Lower leg skin (tissue), 4 donors: Measurements from ENCODE around the gene GNPDA2. TPM values are rescaled to one million over a fixed set of nuclear protein-coding genes. Genes with fewer than 3 reads are reported as not detected.

ENCODE experiments used
- DNase-seq, 2 donors: peaks; one replicate each; pipeline ENCODE4 v3.0.0-alpha.2; 2019; ENCODE audit warnings: low spot score in 2 of 2
- H3K4me3 ChIP-seq: fragments of 200-600 bp; sonication (generic); 2 replicates; pipeline ENCODE4 v1.5.1; 2017; ENCODE audit warnings: mild to moderate bottlenecking, low read depth; ENCODE audit not compliant: poor library complexity, severe bottlenecking
- POLR2A ChIP-seq, 2 donors: fragments of 450-650 bp; IDR thresholded peaks; one replicate each; pipeline ENCODE4 v1.6.1; 2016 to 2017; ENCODE audit warnings: antibody characterized with exemption in 2 of 2, mild to moderate bottlenecking in 1 of 2, moderate library complexity in 1 of 2
- WGBS, 2 donors: methylation state at CpG; one replicate each; pipeline ENCODE4 v1.1.5; 2018; 5-methylcytosine and 5-hydroxymethylcytosine counted together
- intact Hi-C: fragments of 100-400 bp; cut with DNase I; formaldehyde crosslinking; loops from one replicate; pipeline ENCODE4 v1.15.0; 2023; ENCODE audit warnings: low total_unique reads
- total RNA-seq, 4 donors: library from RNA; depleted of rRNA; stranded (reverse); fragments of >200 nt; gene quantifications; one replicate each; pipeline ENCODE4 v1.1.0, GENCODE V29; 2016
- TF ChIP-seq, protein P1 (sequence below), 3 donors: fragments of 450-650 bp; IDR thresholded peaks; one replicate each; pipeline ENCODE4 v1.5.1; 2016; ENCODE audit warnings: antibody characterized with exemption in 3 of 3, mild to moderate bottlenecking in 3 of 3, moderate library complexity in 2 of 3

GNPDA2 gene
- total RNA-seq, 4 donors from 2014 or later: 9.4 to 15.6 (median 12.6) TPM

DNA sequence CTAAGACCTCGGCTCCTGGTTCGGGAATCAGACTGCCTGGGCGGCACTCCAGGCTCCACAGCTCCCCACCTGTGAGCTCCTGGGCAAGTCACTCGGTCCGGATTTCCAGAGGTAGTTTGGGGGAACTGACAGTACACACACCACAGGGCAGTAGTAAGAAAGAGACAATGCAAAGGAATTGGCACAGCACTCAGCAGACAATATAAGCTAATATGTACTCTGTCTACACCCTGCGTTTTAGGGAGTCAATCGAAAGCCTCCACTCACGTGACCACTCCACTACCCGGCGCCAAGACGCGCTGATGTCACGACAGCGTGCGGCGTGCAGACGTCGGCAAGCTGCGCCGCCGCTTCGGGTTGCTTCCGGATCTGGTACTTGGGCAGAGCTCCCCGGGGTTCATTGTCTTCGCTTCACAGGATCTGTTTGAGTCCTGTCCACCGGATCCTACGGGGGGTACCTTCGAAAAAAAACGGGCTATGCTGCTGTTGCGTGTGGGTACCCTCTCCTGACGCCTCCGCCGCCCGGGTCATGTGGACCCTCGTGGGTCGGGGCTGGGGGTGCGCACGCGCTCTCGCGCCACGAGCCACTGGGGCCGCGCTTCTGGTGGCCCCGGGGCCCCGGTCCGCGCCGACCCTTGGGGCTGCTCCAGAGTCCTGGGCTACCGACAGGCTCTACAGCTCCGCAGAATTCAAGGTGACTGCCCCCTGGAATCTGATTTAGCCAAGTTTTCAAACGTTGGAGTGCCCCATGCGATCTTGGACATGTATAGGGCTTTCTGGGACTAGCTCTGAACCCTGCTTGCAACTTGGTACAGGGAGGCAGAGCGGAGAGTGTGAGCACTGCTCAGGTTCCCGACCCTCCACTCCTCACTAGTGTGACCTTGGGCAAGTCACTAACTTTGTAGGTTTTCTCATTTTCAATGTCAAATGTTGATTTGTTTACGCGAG lies 48.0 kb downstream of the GNPDA2 start, which contains the start of gene GUF1:
Gene GUF1, plus strand, starts transcription at position 327 of the 948 bp plus-strand sequence. Its CDS starts 203 bp downstream, at position 530.
- DNase-seq: peak; percentile 88 to 97
- intact Hi-C loops: no loop called here
- TF ChIP-seq POLR2A (IDR thresholded peaks at IDR 0.05): no peak
- TF ChIP-seq, protein P1, sequence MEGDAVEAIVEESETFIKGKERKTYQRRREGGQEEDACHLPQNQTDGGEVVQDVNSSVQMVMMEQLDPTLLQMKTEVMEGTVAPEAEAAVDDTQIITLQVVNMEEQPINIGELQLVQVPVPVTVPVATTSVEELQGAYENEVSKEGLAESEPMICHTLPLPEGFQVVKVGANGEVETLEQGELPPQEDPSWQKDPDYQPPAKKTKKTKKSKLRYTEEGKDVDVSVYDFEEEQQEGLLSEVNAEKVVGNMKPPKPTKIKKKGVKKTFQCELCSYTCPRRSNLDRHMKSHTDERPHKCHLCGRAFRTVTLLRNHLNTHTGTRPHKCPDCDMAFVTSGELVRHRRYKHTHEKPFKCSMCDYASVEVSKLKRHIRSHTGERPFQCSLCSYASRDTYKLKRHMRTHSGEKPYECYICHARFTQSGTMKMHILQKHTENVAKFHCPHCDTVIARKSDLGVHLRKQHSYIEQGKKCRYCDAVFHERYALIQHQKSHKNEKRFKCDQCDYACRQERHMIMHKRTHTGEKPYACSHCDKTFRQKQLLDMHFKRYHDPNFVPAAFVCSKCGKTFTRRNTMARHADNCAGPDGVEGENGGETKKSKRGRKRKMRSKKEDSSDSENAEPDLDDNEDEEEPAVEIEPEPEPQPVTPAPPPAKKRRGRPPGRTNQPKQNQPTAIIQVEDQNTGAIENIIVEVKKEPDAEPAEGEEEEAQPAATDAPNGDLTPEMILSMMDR (IDR thresholded peaks at IDR 0.05): peak in 1 of 3 donors; percentile 5
- WGBS, 2 donors: 0 to 1% methylated on average over 41 to 55 of the region's 57 CpGs
- peak within 1 kb of the TSS; percentile 97 for H3K4me3 ChIP-seq

DNA sequence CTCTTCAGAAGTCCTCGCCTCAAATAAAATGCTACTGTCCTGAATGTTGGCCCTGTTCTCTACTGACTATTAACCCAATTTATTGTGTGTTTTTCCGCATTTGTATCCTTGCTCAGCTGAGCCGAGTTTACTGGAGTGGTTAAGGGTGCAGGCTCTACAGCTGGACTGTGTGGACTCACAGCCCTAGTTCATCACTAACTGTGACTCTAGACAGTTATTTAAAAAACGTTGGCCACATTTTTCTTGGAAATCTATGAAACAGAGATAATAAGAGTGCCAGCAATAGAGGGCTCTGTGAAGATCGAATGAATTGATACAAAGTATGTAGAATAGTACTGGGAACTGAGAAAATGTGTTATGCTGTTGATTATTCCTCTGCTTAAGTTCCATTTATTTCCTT lies 51.0 kb downstream of the GNPDA2 start:
- no peak for TF ChIP-seq POLR2A (IDR thresholded peaks at IDR 0.05)
- TF ChIP-seq, protein P1 (IDR thresholded peaks at IDR 0.05): no peak
- intact Hi-C loops: no loop called here
- 56 to 77% methylated on average over 5 of the region's 5 CpGs for WGBS, 2 donors

DNA sequence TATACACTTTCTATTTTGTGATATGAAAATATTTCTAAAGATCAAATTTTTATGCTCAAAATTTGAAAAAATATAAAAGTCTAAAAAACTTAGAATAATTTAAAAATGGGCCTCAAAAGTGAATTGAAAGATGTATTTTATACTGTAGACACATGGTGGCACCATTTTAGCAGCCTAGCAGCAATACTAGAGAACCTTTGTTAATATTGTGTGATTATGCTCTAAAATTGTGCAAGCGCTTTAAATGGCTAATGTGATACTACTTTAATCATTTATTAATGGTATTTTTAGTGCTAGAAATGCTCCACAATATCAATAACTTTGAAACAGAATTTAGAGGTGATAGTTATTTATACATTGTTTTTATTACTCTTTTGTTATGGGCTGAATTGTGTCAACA lies 51.9 kb downstream of the GNPDA2 start:
- intact Hi-C loops: no loop called here
- TF ChIP-seq POLR2A (IDR thresholded peaks at IDR 0.05): no peak
- TF ChIP-seq, protein P1 (IDR thresholded peaks at IDR 0.05): no peak
- DNase-seq: no peak
- H3K4me3 ChIP-seq: no peak overlapping the region
- WGBS, 2 donors: 88 to 95% methylated on average over 1 of the region's 1 CpG

More for the DNA sequence above, 51.0 kb downstream of the GNPDA2 start:
- no peak for DNase-seq
- no peak overlapping the region for H3K4me3 ChIP-seq

DNA sequence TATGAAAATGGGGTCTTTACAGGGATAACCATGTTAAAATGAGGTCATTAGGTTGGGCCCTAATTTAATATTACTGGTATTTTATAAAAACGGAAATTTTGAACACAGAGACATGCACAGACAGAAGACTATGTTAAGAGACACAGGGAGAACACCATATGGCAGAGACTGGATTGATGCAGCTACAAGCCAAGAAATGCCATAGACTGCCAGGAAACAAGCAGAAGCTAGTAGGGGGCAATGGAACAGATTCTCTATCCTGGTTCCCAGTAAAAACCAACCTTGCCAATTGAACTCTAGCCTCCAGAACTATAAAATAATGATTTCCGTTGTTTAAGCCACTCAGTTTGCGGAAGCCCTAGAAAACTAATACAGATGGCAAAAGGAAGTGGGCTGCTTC lies 54.7 kb downstream of the GNPDA2 start:
- TF ChIP-seq POLR2A (IDR thresholded peaks at IDR 0.05): no peak
- TF ChIP-seq, protein P1 (IDR thresholded peaks at IDR 0.05): no peak
- no peak for DNase-seq
- intact Hi-C loops: no loop called here
- 84% methylated on average over 3 of the region's 3 CpGs for WGBS, 2 donors
- H3K4me3 ChIP-seq: no peak overlapping the region

DNA sequence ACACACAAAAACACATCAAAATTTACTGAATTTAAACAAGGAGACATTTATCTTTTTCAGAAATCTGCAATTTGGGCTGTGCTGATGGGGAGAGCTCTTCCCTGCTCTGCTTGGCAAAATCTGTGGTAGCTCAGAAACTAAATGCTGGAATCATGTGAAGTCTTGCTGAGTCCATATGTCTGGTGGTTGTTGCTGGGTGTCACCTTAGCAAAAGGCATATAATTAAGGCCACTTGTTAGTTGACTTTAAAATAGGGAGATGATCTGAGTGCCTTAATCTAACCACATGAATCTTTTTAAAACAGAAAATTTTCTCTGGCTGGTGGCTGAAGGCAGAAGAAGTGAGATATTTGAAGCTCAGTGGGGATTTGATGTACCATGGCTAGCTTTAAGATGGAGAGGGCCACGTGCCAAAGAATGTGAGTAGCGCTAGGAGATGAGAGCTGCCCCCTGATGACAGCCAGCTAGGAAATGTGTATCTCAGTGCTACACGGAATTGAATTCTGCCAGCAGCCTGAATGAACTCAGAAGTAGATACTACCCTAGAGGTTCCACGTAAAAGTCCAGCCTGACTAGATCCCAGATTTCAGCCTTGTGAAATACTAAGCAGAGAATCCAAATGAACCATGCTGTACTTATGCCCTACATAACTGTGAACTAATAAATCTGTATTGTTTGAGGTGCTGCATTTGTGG lies 55.7 kb downstream of the GNPDA2 start:
- no peak for DNase-seq
- intact Hi-C loops: no loop called here
- WGBS, 2 donors: 53 to 69% methylated on average over 4 of the region's 4 CpGs
- TF ChIP-seq POLR2A (IDR thresholded peaks at IDR 0.05): no peak
- TF ChIP-seq, protein P1 (IDR thresholded peaks at IDR 0.05): no peak
- H3K4me3 ChIP-seq: no peak overlapping the region
